ENCODE results near the gene VTI1B.
A peak's percentile ranks its signal among the peaks of the same experiment; 100 is the strongest.
"Not testable (repeated sequence)": the region's sequence is repeated elsewhere in the genome, so short reads cannot be mapped to it uniquely, and the experiment has no call there.

Gene VTI1B

GRCh38 chr14:67674480-67675218, at the start of gene VTI1B:
TSS of gene VTI1B (minus strand) at chr14:67674632. CDS start at chr14:67674489, 143 bp downstream.
- peak; percentile 81 for DNase-seq

- no peak for DNase-seq
Measured at GRCh38 chr14:67722293-67722692, 47.9 kb upstream of the VTI1B start.

GRCh38 chr14:67721875-67722274, 47.4 kb upstream of the VTI1B start:
- DNase-seq, result no peak

- no peak for DNase-seq
Measured at GRCh38 chr14:67719866-67720265, 45.4 kb upstream of the VTI1B start.

GRCh38 chr14:67719385-67719784, 45.0 kb upstream of the VTI1B start:
- DNase-seq, result not testable (repeated sequence)

- DNase-seq, result no peak
Measured at GRCh38 chr14:67718265-67718664, 43.8 kb upstream of the VTI1B start.

- DNase-seq, result no peak
Measured at GRCh38 chr14:67717048-67717447, 42.6 kb upstream of the VTI1B start.

- DNase-seq, result no peak
Measured at GRCh38 chr14:67710209-67710608, 35.8 kb upstream of the VTI1B start.

GRCh38 chr14:67709796-67710195, 35.4 kb upstream of the VTI1B start:
- DNase-seq, result not testable (repeated sequence)

- DNase-seq, result not testable (repeated sequence)
Measured at GRCh38 chr14:67709346-67709745, 34.9 kb upstream of the VTI1B start.

GRCh38 chr14:67705211-67705610, 30.8 kb upstream of the VTI1B start:
- DNase-seq, result no peak

- peak; percentile 66 for DNase-seq
Measured at GRCh38 chr14:67704484-67705089, 30.2 kb upstream of the VTI1B start.

GRCh38 chr14:67703997-67704396, 29.6 kb upstream of the VTI1B start:
- DNase-seq, result no peak

GRCh38 chr14:67701492-67701891, 27.1 kb upstream of the VTI1B start, which contains the start of gene RDH12:
TSS of gene RDH12 (plus strand) at chr14:67701886. CDS start at chr14:67722643, 20,757 bp downstream.
- DNase-seq, result not testable (repeated sequence)

GRCh38 chr14:67698179-67698578, 23.7 kb upstream of the VTI1B start:
- DNase-seq, result no peak

- no peak for DNase-seq
Measured at GRCh38 chr14:67697006-67697405, 22.6 kb upstream of the VTI1B start.

- peak; percentile 89 for DNase-seq
Measured at GRCh38 chr14:67695394-67695949, 21.0 kb upstream of the VTI1B start, which contains the start of gene RDH11. TSS of gene RDH11 (minus strand) at chr14:67695764. CDS start at chr14:67695703, 61 bp downstream.

GRCh38 chr14:67694791-67695393, 20.5 kb upstream of the VTI1B start:
- DNase-seq, result peak; percentile 76

GRCh38 chr14:67690011-67690410, 15.6 kb upstream of the VTI1B start:
- DNase-seq, result no peak

GRCh38 chr14:67683842-67684241, 9.4 kb upstream of the VTI1B start:
- DNase-seq, result no peak

- DNase-seq, result no peak
Measured at GRCh38 chr14:67680941-67681340, 6.5 kb upstream of the VTI1B start.

GRCh38 chr14:67680121-67680602, 5.7 kb upstream of the VTI1B start:
- no peak for DNase-seq

- DNase-seq, result no peak
Measured at GRCh38 chr14:67679006-67679405, 4.6 kb upstream of the VTI1B start.
